ENCODE data around the gene RNF207.

The RNF207 gene

DNA sequence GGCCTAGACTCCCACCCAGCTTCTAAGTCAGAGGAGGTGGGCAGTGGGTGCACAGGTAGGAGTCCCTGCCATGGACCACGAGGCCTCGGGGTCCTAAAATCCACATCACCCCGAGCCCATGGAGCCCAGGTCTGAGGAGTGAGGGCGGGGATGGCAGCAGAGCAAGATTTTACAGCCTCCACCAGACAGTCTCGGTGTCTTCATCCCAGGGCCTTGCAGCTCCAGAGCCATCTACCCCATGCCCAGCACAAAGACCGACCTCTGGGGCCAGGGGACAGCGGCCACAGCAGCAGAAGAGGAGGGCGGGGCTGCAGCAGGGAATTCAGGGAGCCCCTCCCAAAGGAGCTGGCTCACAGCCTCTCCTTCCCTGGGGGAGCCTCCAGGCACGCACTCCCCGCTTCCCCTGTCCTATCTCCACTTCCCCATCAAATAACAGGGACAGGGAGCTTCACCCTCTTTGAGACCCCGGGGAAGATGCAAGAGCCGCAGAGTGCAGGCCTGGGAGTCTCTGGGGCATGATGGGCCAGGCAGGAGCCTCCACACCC lies 40.4 kb upstream of the RNF207 start:
- H2AFZ ChIP-seq (ENCODE audit: low read depth, low read length, severe bottlenecking): no peak overlapping the region
- H4K20me1 ChIP-seq (ENCODE audit: low read depth, low read length): no peaks in the 10 kb centered on the region
- H3K79me2 ChIP-seq (ENCODE audit: insufficient read depth, low read length): no peaks in the 10 kb centered on the region
- H3K9ac ChIP-seq (ENCODE audit: low read length): no peak overlapping the region
- no peak overlapping the region for H3K4me2 ChIP-seq (ENCODE audit: low read depth, low read length, poor library complexity, severe bottlenecking)
- no peak overlapping the region for H3K4me3 ChIP-seq (ENCODE audit: insufficient read depth, low read length, poor library complexity, severe bottlenecking)
- no peaks in the 10 kb centered on the region for H3K36me3 ChIP-seq (ENCODE audit: low read length)
- TF ChIP-seq EZH2phosphoT487 (conservative IDR thresholded peaks at IDR 0.05; ENCODE audit: low read length): no peak
- TF ChIP-seq, protein P1, sequence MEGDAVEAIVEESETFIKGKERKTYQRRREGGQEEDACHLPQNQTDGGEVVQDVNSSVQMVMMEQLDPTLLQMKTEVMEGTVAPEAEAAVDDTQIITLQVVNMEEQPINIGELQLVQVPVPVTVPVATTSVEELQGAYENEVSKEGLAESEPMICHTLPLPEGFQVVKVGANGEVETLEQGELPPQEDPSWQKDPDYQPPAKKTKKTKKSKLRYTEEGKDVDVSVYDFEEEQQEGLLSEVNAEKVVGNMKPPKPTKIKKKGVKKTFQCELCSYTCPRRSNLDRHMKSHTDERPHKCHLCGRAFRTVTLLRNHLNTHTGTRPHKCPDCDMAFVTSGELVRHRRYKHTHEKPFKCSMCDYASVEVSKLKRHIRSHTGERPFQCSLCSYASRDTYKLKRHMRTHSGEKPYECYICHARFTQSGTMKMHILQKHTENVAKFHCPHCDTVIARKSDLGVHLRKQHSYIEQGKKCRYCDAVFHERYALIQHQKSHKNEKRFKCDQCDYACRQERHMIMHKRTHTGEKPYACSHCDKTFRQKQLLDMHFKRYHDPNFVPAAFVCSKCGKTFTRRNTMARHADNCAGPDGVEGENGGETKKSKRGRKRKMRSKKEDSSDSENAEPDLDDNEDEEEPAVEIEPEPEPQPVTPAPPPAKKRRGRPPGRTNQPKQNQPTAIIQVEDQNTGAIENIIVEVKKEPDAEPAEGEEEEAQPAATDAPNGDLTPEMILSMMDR (IDR thresholded peaks at IDR 0.05; ENCODE audit: insufficient read depth, low read length, poor library complexity, severe bottlenecking): no peak
- no peaks in the 10 kb centered on the region for H3K27me3 ChIP-seq (ENCODE audit: low read length)
- H3F3A ChIP-seq (ENCODE audit: insufficient read depth): no peaks in the 10 kb centered on the region
- no peaks in the 10 kb centered on the region for H3K9me2 ChIP-seq (replicated peaks; ENCODE audit: insufficient read depth, low read length)
- H3K9me3 ChIP-seq (ENCODE audit: insufficient read depth, low read length): no peaks in the 10 kb centered on the region
- H3K27ac ChIP-seq (ENCODE audit: low read depth, low read length): no peak overlapping the region

DNA sequence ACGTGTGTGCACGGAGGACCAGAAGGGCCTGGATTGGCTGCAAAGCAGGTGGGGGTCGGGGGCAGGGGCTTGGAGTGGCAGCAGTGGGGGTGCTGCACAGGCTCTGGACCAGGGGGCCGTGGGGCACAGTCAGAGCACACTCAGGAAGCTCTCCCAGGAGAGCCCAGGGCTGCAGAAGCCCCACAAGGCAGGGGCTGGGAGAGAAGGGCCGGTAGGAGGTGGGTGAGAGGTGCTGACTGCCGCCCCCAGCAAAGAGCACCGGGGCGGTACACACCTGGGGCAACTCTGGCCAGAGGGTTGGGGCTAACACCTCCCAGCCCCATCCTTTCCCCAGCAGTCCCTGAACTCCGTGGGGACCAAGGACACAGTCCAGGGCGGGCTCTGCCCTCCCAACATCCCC lies 39.7 kb upstream of the RNF207 start:
- H3K79me2 ChIP-seq (ENCODE audit: insufficient read depth, low read length): no peaks in the 10 kb centered on the region
- no peaks in the 10 kb centered on the region for H3K27me3 ChIP-seq (ENCODE audit: low read length)
- H2AFZ ChIP-seq (ENCODE audit: low read depth, low read length, severe bottlenecking): no peak overlapping the region
- no peaks in the 10 kb centered on the region for H3K36me3 ChIP-seq (ENCODE audit: low read length)
- H3K9me2 ChIP-seq (replicated peaks; ENCODE audit: insufficient read depth, low read length): no peaks in the 10 kb centered on the region
- H3K27ac ChIP-seq (ENCODE audit: low read depth, low read length): no peak overlapping the region
- no peak overlapping the region for H3K4me3 ChIP-seq (ENCODE audit: insufficient read depth, low read length, poor library complexity, severe bottlenecking)
- no peak overlapping the region for H3K9ac ChIP-seq (ENCODE audit: low read length)
- H3K9me3 ChIP-seq (ENCODE audit: insufficient read depth, low read length): no peaks in the 10 kb centered on the region
- TF ChIP-seq, protein P1 (IDR thresholded peaks at IDR 0.05; ENCODE audit: insufficient read depth, low read length, poor library complexity, severe bottlenecking): no peak
- no peak for TF ChIP-seq EZH2phosphoT487 (conservative IDR thresholded peaks at IDR 0.05; ENCODE audit: low read length)
- H3K4me2 ChIP-seq (ENCODE audit: low read depth, low read length, poor library complexity, severe bottlenecking): no peak overlapping the region
- no peaks in the 10 kb centered on the region for H4K20me1 ChIP-seq (ENCODE audit: low read depth, low read length)
- no peaks in the 10 kb centered on the region for H3F3A ChIP-seq (ENCODE audit: insufficient read depth)

DNA sequence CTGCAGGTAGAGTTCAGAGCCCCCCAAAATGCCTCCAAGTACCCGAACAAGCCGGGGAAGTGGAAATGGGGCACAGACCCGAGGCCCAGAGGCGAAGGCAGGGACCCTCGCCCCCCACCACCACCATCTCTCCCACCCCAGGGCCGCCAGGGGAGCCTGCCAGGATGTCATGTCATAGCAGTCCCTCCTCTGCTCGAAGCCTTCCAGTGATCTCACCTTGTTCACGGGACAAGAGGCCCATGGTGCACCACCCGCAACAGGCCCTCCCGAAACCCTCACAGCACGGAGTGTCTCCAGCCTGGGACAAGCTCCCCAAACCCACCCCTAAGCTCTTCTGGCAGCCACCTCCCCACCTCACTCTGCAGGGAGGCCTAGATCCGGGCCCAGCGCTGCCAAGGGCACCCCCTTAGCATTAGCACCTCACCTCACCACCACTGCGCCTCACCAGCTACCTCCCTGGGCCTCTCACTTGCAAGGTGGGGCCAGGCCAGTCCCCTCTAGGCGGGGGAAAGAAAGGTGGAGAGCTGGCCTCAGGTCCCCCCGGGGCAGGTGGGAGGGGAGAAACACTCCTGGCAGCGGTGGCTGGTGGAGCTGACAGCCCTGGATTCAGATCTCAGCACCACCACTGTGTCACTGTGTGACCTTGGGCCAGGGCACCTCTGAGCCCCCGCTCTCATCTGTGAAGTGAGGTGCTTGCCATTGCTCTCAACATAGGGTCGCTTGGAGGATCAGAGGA lies 39.1 kb upstream of the RNF207 start:
- TF ChIP-seq EZH2phosphoT487 (conservative IDR thresholded peaks at IDR 0.05; ENCODE audit: low read length): no peak
- TF ChIP-seq, protein P1 (IDR thresholded peaks at IDR 0.05; ENCODE audit: insufficient read depth, low read length, poor library complexity, severe bottlenecking): no peak
- no peak overlapping the region for H3K4me3 ChIP-seq (ENCODE audit: insufficient read depth, low read length, poor library complexity, severe bottlenecking)
- H3K9ac ChIP-seq (ENCODE audit: low read length): no peak overlapping the region
- no peaks in the 10 kb centered on the region for H4K20me1 ChIP-seq (ENCODE audit: low read depth, low read length)
- H3K27ac ChIP-seq (ENCODE audit: low read depth, low read length): no peak overlapping the region
- H3F3A ChIP-seq (ENCODE audit: insufficient read depth): no peaks in the 10 kb centered on the region
- no peaks in the 10 kb centered on the region for H3K9me3 ChIP-seq (ENCODE audit: insufficient read depth, low read length)
- H2AFZ ChIP-seq (ENCODE audit: low read depth, low read length, severe bottlenecking): no peak overlapping the region
- no peaks in the 10 kb centered on the region for H3K27me3 ChIP-seq (ENCODE audit: low read length)
- H3K36me3 ChIP-seq (ENCODE audit: low read length): no peaks in the 10 kb centered on the region
- no peak overlapping the region for H3K4me2 ChIP-seq (ENCODE audit: low read depth, low read length, poor library complexity, severe bottlenecking)
- H3K79me2 ChIP-seq (ENCODE audit: insufficient read depth, low read length): no peaks in the 10 kb centered on the region
- H3K9me2 ChIP-seq (replicated peaks; ENCODE audit: insufficient read depth, low read length): no peaks in the 10 kb centered on the region

All from SU-DHL-6 (cell line).